ENCODE measurements around the gene ELFN1.
"Not testable (repeated sequence)": the region's sequence is repeated elsewhere in the genome, so short reads cannot be mapped to it uniquely, and the experiment has no call there.

Gene ELFN1

DNA sequence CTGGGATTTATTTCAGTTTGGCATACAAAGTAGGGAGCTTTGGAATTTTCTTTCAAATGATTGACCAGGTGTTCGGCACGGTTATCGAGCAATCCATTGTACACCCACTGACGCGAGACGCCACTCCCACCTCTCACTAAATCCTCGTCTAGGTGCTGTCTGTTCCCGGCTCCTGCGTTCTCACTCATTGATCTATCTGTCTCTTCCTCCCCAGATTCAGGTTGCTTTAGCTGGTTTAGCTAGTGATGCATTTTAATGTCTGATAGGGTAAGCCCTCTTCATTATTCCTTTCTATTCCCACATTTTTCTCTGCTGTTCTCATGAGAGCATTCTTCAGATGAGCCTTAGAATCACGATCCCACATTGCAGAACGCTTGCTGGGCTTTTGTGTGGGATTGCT lies 91.7 kb downstream of the ELFN1 start:
- TF ChIP-seq, protein P1, sequence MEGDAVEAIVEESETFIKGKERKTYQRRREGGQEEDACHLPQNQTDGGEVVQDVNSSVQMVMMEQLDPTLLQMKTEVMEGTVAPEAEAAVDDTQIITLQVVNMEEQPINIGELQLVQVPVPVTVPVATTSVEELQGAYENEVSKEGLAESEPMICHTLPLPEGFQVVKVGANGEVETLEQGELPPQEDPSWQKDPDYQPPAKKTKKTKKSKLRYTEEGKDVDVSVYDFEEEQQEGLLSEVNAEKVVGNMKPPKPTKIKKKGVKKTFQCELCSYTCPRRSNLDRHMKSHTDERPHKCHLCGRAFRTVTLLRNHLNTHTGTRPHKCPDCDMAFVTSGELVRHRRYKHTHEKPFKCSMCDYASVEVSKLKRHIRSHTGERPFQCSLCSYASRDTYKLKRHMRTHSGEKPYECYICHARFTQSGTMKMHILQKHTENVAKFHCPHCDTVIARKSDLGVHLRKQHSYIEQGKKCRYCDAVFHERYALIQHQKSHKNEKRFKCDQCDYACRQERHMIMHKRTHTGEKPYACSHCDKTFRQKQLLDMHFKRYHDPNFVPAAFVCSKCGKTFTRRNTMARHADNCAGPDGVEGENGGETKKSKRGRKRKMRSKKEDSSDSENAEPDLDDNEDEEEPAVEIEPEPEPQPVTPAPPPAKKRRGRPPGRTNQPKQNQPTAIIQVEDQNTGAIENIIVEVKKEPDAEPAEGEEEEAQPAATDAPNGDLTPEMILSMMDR (IDR thresholded peaks at IDR 0.05; ENCODE audit: extremely low read depth, missing control alignments) = no peak
- DNase-seq (ENCODE audit: low spot score) = no peak

DNA sequence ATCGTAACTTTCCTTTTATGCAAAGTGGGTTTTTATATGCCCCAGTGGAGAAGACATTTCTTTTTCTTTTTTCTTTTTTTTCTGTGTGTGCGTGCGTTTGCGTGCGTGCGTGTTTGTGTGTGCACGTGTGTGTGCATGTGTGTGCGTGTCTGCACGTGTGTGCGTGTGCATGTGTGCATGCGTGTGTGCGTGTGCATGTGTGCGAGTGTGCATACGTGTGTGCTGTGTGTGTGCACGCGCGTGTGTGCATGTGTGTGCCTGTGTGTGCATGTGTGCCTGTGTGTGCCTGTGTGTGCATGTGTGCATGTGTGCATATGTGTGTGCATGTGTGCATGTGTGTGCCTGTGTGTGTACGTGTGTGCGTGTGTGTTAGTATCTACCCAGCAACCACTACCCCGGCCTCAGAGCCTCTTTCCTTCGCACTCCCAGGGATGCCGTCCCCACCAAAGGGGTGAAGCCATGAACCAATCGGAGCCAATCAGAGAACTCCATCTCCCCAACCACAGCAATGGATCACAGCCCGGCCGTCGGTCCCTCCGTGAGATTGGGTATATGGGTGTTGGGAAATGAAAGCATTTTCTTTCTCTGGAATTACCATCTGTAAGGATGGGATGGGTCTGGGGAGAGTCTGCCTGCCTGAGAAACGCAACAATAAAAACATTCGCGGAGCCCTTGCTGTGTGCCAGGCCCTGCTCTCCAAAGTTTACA lies 92.3 kb downstream of the ELFN1 start:
- no peak for DNase-seq (ENCODE audit: low spot score)
- TF ChIP-seq, protein P1 (IDR thresholded peaks at IDR 0.05; ENCODE audit: extremely low read depth, missing control alignments) = no peak

DNA sequence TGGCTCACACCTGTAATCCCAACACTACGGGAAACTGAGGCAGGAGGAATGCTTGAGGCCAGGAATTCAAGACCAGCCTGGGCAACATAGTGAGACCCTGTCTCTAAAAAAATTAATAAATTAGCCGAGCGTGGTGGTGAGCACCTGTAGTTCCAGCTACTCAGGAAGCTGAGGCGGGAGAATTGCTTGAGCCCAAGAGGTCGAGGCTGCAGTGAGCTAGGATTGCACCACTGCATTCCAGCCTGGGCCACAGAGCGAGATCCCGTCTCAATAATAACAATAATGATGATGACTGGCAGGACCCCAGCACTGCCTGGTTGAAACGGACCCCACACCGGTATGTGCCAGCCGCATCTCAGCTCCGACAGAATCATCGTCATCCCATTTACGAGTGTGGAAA lies 93.0 kb downstream of the ELFN1 start:
- TF ChIP-seq, protein P1 (IDR thresholded peaks at IDR 0.05; ENCODE audit: extremely low read depth, missing control alignments) = no peak
- no peak for DNase-seq (ENCODE audit: low spot score)

DNA sequence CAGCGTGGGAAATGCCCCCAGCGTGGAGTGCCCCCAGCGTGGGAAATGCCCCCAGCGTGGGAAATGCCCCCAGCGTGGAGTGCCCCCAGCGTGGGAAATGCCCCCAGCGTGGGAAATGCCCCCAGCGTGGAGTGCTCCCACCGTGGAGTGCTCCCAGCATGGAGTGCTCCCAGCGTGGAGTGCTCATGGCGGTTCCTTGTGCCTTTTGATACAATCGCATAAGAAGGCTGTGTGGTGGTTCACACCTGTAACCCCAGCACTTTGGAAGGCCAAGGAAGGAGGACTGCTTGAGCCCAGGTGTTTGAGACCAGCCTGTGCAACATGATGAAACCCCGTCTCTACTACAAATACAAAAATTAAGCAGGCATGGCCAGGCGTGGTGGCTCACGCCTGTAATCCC lies 93.8 kb downstream of the ELFN1 start:
- not testable (repeated sequence) for DNase-seq (ENCODE audit: low spot score)

DNA sequence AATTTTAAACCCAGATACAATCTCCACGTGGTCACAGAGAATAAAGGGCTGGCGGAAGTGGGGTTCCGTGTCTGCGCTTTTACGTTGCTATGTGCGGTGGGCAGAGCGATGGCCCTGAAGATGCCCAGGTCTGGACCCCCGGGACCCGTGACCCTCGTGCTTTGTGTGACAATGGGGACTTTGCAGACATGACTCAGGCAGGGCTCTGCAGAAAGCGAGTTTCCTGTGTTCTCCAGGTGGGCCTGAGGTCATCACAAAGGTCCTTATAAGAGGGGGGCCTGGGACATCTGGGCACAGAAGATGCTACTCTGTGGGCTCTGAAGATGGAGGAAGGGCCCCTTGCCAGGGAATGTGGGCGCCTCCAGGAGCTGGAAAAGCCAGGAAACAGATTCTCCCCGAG lies 95.3 kb downstream of the ELFN1 start:
- DNase-seq (ENCODE audit: low spot score) = no peak
- TF ChIP-seq, protein P1 (IDR thresholded peaks at IDR 0.05; ENCODE audit: extremely low read depth, missing control alignments) = no peak

DNA sequence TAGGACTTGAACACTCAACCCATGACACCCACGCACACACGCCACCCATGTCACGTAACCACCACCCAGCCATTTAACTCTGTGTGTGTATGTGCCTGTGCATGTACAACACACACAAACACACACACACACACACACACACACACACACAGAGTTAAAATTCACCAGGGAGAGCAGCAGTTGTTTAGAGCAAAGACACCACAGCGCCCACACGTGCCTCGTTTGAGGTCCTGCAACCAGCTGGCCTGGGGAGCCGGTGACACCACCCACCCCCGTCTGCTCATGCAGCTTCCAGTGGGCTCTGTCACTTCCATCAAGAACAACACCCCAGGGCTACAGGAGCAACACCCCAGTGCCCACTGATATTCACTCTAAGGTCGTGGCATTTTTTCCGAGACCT lies 97.4 kb downstream of the ELFN1 start:
- TF ChIP-seq, protein P1 (IDR thresholded peaks at IDR 0.05; ENCODE audit: extremely low read depth, missing control alignments) = no peak
- DNase-seq (ENCODE audit: low spot score) = no peak

DNA sequence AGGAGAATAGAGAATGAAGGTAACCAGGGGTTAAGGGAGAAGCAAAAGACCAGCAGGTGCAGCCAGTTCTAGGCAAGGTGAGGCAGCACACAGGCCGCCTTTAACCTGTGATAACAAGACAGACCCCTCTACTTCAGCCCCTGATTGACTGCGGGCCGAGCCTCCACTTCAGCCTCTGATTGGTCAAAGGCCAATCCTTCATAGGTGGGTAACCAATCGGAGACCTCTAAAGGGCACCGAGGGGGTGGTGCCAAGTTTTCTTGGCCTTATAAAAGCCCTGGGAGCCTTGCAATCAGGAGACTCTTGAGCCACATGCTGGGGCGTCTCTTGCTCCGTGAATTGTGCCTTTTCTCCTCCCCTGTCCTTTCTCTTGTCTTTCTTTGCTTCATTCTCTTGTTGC lies 98.8 kb downstream of the ELFN1 start:
- DNase-seq (ENCODE audit: low spot score) = no peak
- TF ChIP-seq, protein P1 (IDR thresholded peaks at IDR 0.05; ENCODE audit: extremely low read depth, missing control alignments) = no peak
